ENCODE data around the gene B3GAT1.

DNA sequence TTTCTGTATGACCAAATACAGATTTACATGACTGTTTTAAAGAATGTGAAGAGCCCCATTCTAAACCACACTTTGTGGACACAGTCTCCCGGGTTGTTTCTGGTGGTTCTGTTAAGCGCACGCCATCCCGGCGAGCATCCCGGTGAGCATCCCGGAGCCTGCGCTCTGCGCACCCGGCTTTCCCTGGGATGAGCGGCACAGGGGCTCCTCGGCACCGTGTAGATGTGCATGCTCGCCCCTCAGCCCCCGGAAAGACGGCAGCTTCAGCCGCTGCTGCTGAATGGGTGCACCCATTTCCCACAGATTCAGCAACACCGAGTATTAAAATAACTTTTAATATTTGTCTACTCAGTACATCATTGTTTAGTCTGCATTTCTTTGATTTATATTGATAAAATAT is 44.3 kb downstream of the B3GAT1 start:
- TF ChIP-seq, protein P1, sequence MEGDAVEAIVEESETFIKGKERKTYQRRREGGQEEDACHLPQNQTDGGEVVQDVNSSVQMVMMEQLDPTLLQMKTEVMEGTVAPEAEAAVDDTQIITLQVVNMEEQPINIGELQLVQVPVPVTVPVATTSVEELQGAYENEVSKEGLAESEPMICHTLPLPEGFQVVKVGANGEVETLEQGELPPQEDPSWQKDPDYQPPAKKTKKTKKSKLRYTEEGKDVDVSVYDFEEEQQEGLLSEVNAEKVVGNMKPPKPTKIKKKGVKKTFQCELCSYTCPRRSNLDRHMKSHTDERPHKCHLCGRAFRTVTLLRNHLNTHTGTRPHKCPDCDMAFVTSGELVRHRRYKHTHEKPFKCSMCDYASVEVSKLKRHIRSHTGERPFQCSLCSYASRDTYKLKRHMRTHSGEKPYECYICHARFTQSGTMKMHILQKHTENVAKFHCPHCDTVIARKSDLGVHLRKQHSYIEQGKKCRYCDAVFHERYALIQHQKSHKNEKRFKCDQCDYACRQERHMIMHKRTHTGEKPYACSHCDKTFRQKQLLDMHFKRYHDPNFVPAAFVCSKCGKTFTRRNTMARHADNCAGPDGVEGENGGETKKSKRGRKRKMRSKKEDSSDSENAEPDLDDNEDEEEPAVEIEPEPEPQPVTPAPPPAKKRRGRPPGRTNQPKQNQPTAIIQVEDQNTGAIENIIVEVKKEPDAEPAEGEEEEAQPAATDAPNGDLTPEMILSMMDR (IDR thresholded peaks at IDR 0.05), result no peak
- no peak for TF ChIP-seq POLR2A (IDR thresholded peaks at IDR 0.05)
